Gastrocnemius medialis (tissue), 4 donors: ENCODE results near the gene MICU2.

Experiments used
- CTCF ChIP-seq, 5 experiments: fragments of 450-650 bp in 3 of 5; fragments of 200-600 bp in 2 of 5; sonication (generic) in 2 of 5; IDR thresholded peaks in 4 of 5; conservative IDR thresholded peaks in 1 of 5; 1 replicate in 4 of 5; 2 replicates in 1 of 5; pipeline ENCODE4 v1.5.1; 2016 to 2019; ENCODE audit warnings: antibody characterized with exemption in 5 of 5, mild to moderate bottlenecking in 3 of 5, moderate library complexity in 3 of 5
- POLR2A ChIP-seq, 2 donors: fragments of 450-650 bp; IDR thresholded peaks; one replicate each; pipeline ENCODE4 v1.6.1; 2017; ENCODE audit warnings: antibody characterized with exemption in 2 of 2, mild to moderate bottlenecking in 2 of 2, moderate library complexity in 2 of 2

- TF ChIP-seq CTCF (IDR thresholded peaks at IDR 0.05 in 4 of 5, conservative IDR thresholded peaks at IDR 0.05 in 1 of 5), result no peak
- no peak for TF ChIP-seq POLR2A (IDR thresholded peaks at IDR 0.05)
Observed at GRCh38 chr13:21461131-21461530, 142.8 kb downstream of the MICU2 start.
